GM23338 (cell line): ENCODE results near the gene RBM44.

Source experiments
- CREB1 ChIP-seq: fragments of 250-450 bp; sonication (Bioruptor Pico); IDR thresholded peaks from 2 replicates; pipeline ENCODE4 v1.5.0; 2020; ENCODE audit warnings: low read depth, mild to moderate bottlenecking, moderate library complexity
- EZH2 ChIP-seq: fragments of 200-600 bp; sonication (generic); IDR thresholded peaks from one replicate; pipeline ENCODE4 v1.8.0; 2017; ENCODE audit warnings: antibody characterized with exemption, mild to moderate bottlenecking, low read depth; ENCODE audit not compliant: unreplicated experiment
- EZH2phosphoT487 ChIP-seq: fragments of 200-600 bp; sonication (generic); IDR thresholded peaks from one replicate; pipeline ENCODE4 v1.8.1; 2018; ENCODE audit warnings: antibody characterized with exemption; ENCODE audit not compliant: unreplicated experiment
- JUNB ChIP-seq: IDR thresholded peaks from one replicate; pipeline ENCODE4 v1.6.1; 2016; ENCODE audit warnings: antibody characterized with exemption; ENCODE audit not compliant: unreplicated experiment
- POLR2AphosphoS5 ChIP-seq: IDR thresholded peaks from 2 replicates; pipeline ENCODE4 v1.6.1; 2016; ENCODE audit warnings: antibody characterized with exemption, low read depth
- ZNF114 ChIP-seq: fragments of 250-450 bp; sonication (Bioruptor Pico); IDR thresholded peaks from 2 replicates; pipeline ENCODE4 v1.5.0; 2020; ENCODE audit warnings: mild to moderate bottlenecking, moderate library complexity
- TF ChIP-seq, protein P1 (sequence below), 2 experiments: fragments of 200-600 bp in 1 of 2; sonication (generic) in 1 of 2; conservative IDR thresholded peaks; 2 replicates each; pipeline versions ENCODE4 v1.5.1 to v1.6.1; 2016 to 2017; ENCODE audit warnings: antibody characterized with exemption in 2 of 2, low read depth in 2 of 2, mild to moderate bottlenecking in 2 of 2, moderate library complexity in 1 of 2
- TF ChIP-seq, protein P2 (sequence below): IDR thresholded peaks from one replicate; pipeline ENCODE4 v1.6.1; 2018; ENCODE audit warnings: antibody characterized with exemption; ENCODE audit not compliant: unreplicated experiment
- TF ChIP-seq, protein P3 (sequence below): IDR thresholded peaks from 2 replicates; pipeline ENCODE4 v1.6.1; 2016; ENCODE audit warnings: antibody characterized with exemption
- TF ChIP-seq, protein P4 (sequence below): fragments of 250-450 bp; sonication (Bioruptor Pico); IDR thresholded peaks from 2 replicates; pipeline ENCODE4 v1.5.0; 2020; ENCODE audit warnings: mild to moderate bottlenecking, moderate library complexity

DNA sequence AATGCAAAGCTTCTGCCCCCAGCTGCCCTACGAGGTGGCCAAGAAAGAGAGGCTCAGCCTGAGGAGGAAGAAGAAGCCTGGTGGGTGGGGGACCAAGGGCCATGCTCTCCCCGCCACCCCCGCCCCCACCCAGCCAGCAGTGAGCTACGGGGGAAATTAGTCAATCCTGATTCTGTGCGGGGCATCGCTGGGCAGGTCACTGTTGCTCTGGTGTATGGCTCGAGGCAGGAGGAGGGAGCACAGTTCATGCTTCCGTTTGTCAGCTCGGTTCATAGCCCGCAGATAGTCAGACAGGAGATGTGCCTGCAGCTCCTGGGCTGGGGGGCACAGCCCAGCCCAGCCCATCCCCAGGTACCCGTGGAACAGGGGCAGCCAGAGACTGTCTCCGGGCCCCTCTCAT, 78.0 kb downstream of the RBM44 start:
- TF ChIP-seq, protein P1, sequence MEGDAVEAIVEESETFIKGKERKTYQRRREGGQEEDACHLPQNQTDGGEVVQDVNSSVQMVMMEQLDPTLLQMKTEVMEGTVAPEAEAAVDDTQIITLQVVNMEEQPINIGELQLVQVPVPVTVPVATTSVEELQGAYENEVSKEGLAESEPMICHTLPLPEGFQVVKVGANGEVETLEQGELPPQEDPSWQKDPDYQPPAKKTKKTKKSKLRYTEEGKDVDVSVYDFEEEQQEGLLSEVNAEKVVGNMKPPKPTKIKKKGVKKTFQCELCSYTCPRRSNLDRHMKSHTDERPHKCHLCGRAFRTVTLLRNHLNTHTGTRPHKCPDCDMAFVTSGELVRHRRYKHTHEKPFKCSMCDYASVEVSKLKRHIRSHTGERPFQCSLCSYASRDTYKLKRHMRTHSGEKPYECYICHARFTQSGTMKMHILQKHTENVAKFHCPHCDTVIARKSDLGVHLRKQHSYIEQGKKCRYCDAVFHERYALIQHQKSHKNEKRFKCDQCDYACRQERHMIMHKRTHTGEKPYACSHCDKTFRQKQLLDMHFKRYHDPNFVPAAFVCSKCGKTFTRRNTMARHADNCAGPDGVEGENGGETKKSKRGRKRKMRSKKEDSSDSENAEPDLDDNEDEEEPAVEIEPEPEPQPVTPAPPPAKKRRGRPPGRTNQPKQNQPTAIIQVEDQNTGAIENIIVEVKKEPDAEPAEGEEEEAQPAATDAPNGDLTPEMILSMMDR (conservative IDR thresholded peaks at IDR 0.05; ENCODE audit: low read depth in 2 of 2) = no peak
- TF ChIP-seq, protein P2, sequence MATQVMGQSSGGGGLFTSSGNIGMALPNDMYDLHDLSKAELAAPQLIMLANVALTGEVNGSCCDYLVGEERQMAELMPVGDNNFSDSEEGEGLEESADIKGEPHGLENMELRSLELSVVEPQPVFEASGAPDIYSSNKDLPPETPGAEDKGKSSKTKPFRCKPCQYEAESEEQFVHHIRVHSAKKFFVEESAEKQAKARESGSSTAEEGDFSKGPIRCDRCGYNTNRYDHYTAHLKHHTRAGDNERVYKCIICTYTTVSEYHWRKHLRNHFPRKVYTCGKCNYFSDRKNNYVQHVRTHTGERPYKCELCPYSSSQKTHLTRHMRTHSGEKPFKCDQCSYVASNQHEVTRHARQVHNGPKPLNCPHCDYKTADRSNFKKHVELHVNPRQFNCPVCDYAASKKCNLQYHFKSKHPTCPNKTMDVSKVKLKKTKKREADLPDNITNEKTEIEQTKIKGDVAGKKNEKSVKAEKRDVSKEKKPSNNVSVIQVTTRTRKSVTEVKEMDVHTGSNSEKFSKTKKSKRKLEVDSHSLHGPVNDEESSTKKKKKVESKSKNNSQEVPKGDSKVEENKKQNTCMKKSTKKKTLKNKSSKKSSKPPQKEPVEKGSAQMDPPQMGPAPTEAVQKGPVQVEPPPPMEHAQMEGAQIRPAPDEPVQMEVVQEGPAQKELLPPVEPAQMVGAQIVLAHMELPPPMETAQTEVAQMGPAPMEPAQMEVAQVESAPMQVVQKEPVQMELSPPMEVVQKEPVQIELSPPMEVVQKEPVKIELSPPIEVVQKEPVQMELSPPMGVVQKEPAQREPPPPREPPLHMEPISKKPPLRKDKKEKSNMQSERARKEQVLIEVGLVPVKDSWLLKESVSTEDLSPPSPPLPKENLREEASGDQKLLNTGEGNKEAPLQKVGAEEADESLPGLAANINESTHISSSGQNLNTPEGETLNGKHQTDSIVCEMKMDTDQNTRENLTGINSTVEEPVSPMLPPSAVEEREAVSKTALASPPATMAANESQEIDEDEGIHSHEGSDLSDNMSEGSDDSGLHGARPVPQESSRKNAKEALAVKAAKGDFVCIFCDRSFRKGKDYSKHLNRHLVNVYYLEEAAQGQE = no peak
- TF ChIP-seq EZH2 (no peak), POLR2AphosphoS5 (no peak), CREB1 (no peak), EZH2phosphoT487 (no peak), ZNF114 (CRISPR knock-in tag) (no peak), JUNB (no peak)
- TF ChIP-seq, protein P3, sequence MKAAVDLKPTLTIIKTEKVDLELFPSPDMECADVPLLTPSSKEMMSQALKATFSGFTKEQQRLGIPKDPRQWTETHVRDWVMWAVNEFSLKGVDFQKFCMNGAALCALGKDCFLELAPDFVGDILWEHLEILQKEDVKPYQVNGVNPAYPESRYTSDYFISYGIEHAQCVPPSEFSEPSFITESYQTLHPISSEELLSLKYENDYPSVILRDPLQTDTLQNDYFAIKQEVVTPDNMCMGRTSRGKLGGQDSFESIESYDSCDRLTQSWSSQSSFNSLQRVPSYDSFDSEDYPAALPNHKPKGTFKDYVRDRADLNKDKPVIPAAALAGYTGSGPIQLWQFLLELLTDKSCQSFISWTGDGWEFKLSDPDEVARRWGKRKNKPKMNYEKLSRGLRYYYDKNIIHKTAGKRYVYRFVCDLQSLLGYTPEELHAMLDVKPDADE = no peak
- TF ChIP-seq, protein P4, sequence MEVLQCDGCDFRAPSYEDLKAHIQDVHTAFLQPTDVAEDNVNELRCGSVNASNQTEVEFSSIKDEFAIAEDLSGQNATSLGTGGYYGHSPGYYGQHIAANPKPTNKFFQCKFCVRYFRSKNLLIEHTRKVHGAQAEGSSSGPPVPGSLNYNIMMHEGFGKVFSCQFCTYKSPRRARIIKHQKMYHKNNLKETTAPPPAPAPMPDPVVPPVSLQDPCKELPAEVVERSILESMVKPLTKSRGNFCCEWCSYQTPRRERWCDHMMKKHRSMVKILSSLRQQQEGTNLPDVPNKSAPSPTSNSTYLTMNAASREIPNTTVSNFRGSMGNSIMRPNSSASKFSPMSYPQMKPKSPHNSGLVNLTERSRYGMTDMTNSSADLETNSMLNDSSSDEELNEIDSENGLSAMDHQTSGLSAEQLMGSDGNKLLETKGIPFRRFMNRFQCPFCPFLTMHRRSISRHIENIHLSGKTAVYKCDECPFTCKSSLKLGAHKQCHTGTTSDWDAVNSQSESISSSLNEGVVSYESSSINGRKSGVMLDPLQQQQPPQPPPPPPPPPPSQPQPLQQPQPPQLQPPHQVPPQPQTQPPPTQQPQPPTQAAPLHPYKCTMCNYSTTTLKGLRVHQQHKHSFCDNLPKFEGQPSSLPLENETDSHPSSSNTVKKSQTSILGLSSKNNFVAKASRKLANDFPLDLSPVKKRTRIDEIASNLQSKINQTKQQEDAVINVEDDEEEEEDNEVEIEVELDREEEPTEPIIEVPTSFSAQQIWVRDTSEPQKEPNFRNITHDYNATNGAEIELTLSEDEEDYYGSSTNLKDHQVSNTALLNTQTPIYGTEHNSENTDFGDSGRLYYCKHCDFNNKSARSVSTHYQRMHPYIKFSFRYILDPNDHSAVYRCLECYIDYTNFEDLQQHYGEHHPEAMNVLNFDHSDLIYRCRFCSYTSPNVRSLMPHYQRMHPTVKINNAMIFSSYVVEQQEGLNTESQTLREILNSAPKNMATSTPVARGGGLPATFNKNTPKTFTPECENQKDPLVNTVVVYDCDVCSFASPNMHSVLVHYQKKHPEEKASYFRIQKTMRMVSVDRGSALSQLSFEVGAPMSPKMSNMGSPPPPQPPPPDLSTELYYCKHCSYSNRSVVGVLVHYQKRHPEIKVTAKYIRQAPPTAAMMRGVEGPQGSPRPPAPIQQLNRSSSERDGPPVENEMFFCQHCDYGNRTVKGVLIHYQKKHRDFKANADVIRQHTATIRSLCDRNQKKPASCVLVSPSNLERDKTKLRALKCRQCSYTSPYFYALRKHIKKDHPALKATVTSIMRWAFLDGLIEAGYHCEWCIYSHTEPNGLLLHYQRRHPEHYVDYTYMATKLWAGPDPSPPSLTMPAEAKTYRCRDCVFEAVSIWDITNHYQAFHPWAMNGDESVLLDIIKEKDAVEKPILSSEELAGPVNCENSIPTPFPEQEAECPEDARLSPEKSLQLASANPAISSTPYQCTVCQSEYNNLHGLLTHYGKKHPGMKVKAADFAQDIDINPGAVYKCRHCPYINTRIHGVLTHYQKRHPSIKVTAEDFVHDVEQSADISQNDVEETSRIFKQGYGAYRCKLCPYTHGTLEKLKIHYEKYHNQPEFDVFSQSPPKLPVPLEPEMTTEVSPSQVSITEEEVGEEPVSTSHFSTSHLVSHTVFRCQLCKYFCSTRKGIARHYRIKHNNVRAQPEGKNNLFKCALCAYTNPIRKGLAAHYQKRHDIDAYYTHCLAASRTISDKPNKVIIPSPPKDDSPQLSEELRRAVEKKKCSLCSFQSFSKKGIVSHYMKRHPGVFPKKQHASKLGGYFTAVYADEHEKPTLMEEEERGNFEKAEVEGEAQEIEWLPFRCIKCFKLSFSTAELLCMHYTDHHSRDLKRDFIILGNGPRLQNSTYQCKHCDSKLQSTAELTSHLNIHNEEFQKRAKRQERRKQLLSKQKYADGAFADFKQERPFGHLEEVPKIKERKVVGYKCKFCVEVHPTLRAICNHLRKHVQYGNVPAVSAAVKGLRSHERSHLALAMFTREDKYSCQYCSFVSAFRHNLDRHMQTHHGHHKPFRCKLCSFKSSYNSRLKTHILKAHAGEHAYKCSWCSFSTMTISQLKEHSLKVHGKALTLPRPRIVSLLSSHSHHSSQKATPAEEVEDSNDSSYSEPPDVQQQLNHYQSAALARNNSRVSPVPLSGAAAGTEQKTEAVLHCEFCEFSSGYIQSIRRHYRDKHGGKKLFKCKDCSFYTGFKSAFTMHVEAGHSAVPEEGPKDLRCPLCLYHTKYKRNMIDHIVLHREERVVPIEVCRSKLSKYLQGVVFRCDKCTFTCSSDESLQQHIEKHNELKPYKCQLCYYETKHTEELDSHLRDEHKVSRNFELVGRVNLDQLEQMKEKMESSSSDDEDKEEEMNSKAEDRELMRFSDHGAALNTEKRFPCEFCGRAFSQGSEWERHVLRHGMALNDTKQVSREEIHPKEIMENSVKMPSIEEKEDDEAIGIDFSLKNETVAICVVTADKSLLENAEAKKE (CRISPR knock-in tag) = no peak
